ENCODE data around the gene STEAP1.
"Not testable (repeated sequence)": the region's sequence is repeated elsewhere in the genome, so short reads cannot be mapped to it uniquely, and the experiment has no call there.

Gene STEAP1

DNA sequence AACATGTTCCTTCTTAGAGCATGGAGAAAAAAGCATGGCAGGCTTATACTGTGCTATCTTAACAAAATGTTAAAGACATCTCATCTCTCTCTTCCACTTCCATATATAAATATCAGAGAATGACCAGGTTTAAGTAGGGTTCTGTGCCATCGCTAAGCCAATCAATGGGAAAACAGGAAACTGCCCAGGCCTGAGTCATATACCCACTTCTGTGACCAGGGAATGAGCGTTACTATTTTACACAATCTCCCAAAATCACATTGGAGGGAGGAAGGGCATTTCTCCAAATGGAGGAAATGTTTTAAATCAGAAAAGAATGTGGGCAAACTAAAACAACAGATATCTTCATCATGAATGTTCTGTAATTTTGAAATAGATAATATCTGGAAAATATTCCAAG is 3.1 kb downstream of the STEAP1 start:
- not testable (repeated sequence) for H3K27ac ChIP-seq (ENCODE audit: low read length)

DNA sequence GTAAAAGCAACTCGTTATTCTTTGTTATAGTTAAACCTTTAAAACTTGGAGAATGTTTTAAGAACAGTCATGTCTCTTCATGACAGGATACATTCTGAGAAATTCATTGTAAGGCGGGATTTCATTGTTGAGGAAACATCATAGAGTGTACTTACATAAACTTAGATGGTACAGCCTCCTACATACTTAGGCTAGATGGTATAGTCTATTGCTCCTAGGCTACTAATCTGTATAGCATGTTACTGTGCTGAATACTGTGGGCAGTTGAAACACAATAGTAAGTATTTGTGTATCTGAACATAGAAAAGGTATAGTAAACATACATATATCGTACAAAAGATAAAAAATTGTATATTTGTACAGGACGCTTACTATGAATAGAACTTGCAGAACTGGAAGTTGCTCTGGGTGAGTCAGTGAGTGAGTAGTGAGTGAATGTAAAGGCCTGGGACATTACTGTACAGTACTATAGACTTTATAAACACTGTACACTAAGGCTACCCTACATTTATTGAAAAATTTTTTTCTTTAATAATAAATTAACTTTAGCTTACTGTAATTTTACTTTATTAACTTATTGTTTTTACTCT is 3.6 kb downstream of the STEAP1 start:
- not testable (repeated sequence) for H3K9me3 ChIP-seq (ENCODE audit: control insufficient read depth, low read depth, low read length); H3K4me1 ChIP-seq (ENCODE audit: control insufficient read depth, low read depth, low read length); H3K9ac ChIP-seq (ENCODE audit: low read length); H3K36me3 ChIP-seq (ENCODE audit: control insufficient read depth, low read depth, low read length); H3K4me3 ChIP-seq (ENCODE audit: low read length); H3K27ac ChIP-seq (ENCODE audit: low read length)
- peaks cover 13% of the 10 kb centered on the region for H3K27me3 ChIP-seq (ENCODE audit: control insufficient read depth, insufficient read depth, low read length)

More for the DNA sequence above, 3.1 kb downstream of the STEAP1 start:
- not testable (repeated sequence) for H3K9me3 ChIP-seq (ENCODE audit: control insufficient read depth, low read depth, low read length); H3K4me1 ChIP-seq (ENCODE audit: control insufficient read depth, low read depth, low read length); H3K36me3 ChIP-seq (ENCODE audit: control insufficient read depth, low read depth, low read length); H3K9ac ChIP-seq (ENCODE audit: low read length); H3K4me3 ChIP-seq (ENCODE audit: low read length)
- peaks cover 13% of the 10 kb centered on the region for H3K27me3 ChIP-seq (ENCODE audit: control insufficient read depth, insufficient read depth, low read length)

DNA sequence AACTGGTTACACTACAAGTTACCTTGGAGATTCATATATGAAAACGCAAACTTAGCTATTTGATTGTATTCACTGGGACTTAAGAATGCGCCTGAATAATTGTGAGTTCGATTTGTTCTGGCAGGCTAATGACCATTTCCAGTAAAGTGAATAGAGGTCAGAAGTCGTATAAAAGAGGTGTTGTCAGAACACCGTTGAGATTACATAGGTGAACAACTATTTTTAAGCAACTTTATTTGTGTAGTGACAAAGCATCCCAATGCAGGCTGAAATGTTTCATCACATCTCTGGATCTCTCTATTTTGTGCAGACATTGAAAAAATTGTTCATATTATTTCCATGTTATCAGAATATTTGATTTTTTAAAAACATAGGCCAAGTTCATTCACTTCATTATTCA is 9.3 kb downstream of the STEAP1 start:
- H3K9ac ChIP-seq (ENCODE audit: low read length), result no peak overlapping the region
- no peaks in the 10 kb centered on the region for H3K36me3 ChIP-seq (ENCODE audit: control insufficient read depth, low read depth, low read length)
- H3K9me3 ChIP-seq (ENCODE audit: control insufficient read depth, low read depth, low read length), result no peaks in the 10 kb centered on the region
- H3K4me1 ChIP-seq (ENCODE audit: control insufficient read depth, low read depth, low read length), result no peaks in the 10 kb centered on the region
- H3K27me3 ChIP-seq (ENCODE audit: control insufficient read depth, insufficient read depth, low read length), result no peaks in the 10 kb centered on the region
- H3K27ac ChIP-seq (ENCODE audit: low read length), result no peak overlapping the region
- no peak overlapping the region for H3K4me3 ChIP-seq (ENCODE audit: low read length)

DNA sequence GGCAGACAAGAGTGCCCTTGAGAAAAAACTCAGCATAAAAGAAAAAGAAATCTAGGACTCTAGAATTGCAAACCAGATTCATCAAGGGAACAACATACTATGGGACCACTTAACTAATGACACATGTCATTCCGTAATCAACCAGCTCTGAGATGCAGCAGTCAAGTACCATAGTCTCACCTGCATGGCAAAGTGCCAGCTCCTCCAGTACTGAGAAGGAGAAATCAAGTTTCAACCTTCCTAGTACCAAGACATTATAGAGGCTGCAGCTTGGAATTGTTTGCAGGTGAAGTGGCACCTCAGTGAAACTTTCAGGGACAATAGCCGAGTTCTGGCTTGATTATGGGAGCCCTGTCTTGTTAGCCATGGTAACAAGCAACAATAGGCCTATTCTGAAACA is 11.5 kb downstream of the STEAP1 start:
- Histone ChIP-seq H3K27me3 (ENCODE audit: control insufficient read depth, insufficient read depth, low read length) (no peaks in the 10 kb centered on the region), H3K27ac (ENCODE audit: low read length) (no peak overlapping the region)

DNA sequence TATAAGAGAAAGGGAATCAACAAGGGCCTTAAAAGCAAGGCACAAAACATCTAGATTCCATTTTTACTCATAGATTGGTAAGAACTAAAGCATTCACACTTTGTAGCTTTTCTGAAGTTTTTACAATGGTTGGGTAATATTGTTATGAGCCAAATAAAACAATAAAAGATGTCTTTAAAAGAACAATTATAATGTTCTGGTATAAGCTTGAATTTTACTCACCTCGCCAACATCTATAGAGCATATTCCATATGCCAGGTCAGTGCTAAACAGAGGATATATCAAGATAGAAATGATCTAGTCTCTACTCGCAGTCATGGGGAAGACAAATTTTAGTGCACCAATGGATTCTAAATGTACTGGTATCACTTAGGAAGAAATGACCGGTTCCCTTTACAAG is 11.9 kb downstream of the STEAP1 start:
- no peak overlapping the region for H3K9ac ChIP-seq (ENCODE audit: low read length)
- H3K4me1 ChIP-seq (ENCODE audit: control insufficient read depth, low read depth, low read length), result no peaks in the 10 kb centered on the region
- H3K9me3 ChIP-seq (ENCODE audit: control insufficient read depth, low read depth, low read length), result peaks cover 6% of the 10 kb centered on the region
- no peaks in the 10 kb centered on the region for H3K36me3 ChIP-seq (ENCODE audit: control insufficient read depth, low read depth, low read length)
- H3K27ac ChIP-seq (ENCODE audit: low read length), result no peak overlapping the region
- no peak overlapping the region for H3K4me3 ChIP-seq (ENCODE audit: low read length)
- no peaks in the 10 kb centered on the region for H3K27me3 ChIP-seq (ENCODE audit: control insufficient read depth, insufficient read depth, low read length)

More for the DNA sequence above, 11.5 kb downstream of the STEAP1 start:
- Histone ChIP-seq H3K4me3 (ENCODE audit: low read length) (no peak overlapping the region), H3K9me3 (ENCODE audit: control insufficient read depth, low read depth, low read length) (peaks cover 6% of the 10 kb centered on the region), H3K4me1 (ENCODE audit: control insufficient read depth, low read depth, low read length) (no peaks in the 10 kb centered on the region), H3K36me3 (ENCODE audit: control insufficient read depth, low read depth, low read length) (no peaks in the 10 kb centered on the region), H3K9ac (ENCODE audit: low read length) (no peak overlapping the region)

DNA sequence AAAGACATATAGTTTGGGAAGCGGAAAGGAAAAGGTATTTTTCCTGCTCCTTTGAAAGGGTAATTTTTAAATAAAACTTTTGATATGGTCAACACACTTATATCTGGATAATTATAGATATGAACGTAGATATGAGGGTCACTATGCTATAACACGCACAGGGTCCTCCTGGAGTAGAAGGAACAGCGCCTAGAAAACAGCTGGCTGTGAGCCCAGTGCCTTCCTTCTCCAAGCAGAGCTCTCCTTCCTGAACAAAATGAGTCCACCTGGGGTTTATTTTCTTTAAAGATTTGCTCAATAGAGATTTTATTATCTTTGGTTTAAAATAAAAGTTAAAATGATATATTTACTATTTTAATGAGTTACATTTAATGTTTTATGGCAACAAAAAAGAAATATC is 13.1 kb downstream of the STEAP1 start:
- Histone ChIP-seq H3K36me3 (ENCODE audit: control insufficient read depth, low read depth, low read length) (no peaks in the 10 kb centered on the region), H3K9me3 (ENCODE audit: control insufficient read depth, low read depth, low read length) (peaks cover 6% of the 10 kb centered on the region), H3K27ac (ENCODE audit: low read length) (no peak overlapping the region), H3K4me3 (ENCODE audit: low read length) (no peak overlapping the region), H3K9ac (ENCODE audit: low read length) (no peak overlapping the region), H3K27me3 (ENCODE audit: control insufficient read depth, insufficient read depth, low read length) (no peaks in the 10 kb centered on the region), H3K4me1 (ENCODE audit: control insufficient read depth, low read depth, low read length) (no peaks in the 10 kb centered on the region)

DNA sequence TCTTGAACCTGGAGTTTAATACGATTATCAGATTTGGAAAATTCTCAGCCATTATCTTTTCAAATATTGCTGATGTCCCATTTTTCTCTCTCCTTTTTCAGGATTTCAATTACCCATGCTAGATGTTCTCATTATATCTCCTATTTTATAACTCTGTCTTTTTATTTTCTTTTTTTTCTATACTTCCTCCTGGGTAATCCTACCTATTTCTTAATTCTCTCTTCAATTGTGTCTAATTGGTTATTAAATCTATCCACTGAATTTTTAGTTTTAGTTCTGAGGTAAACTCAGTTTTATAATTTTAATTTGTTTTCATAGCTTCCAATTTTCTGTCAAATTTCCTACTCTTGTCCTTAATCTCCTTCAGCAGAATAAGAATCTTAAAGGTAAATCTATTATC is 15.6 kb downstream of the STEAP1 start:
- H3K9me3 ChIP-seq (ENCODE audit: control insufficient read depth, low read depth, low read length), result peaks cover 6% of the 10 kb centered on the region
- H3K4me1 ChIP-seq (ENCODE audit: control insufficient read depth, low read depth, low read length), result no peaks in the 10 kb centered on the region
- no peak overlapping the region for H3K9ac ChIP-seq (ENCODE audit: low read length)
- H3K36me3 ChIP-seq (ENCODE audit: control insufficient read depth, low read depth, low read length), result no peaks in the 10 kb centered on the region
- H3K4me3 ChIP-seq (ENCODE audit: low read length), result no peak overlapping the region
- no peak overlapping the region for H3K27ac ChIP-seq (ENCODE audit: low read length)
- H3K27me3 ChIP-seq (ENCODE audit: control insufficient read depth, insufficient read depth, low read length), result no peaks in the 10 kb centered on the region

DNA sequence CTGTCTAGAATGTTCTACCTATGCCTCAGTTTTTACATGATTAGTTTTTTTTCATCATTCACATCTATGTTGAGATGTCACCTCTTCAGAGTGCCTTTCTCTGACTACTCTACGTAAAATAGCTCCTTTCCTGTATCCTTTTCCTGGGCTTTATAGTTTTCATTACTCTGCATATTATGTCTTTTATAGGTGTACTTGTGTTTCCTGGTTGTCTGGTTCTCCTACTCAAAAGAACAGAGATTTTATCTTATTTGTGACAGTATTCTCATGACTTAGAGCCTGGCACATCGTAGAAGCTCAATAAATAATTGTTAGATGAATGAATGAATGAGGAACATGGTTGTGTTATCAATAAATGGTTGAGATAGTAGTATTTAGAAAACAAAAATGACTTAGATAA is 17.9 kb downstream of the STEAP1 start:
- no peak overlapping the region for H3K9ac ChIP-seq (ENCODE audit: low read length)
- no peaks in the 10 kb centered on the region for H3K36me3 ChIP-seq (ENCODE audit: control insufficient read depth, low read depth, low read length)
- H3K27me3 ChIP-seq (ENCODE audit: control insufficient read depth, insufficient read depth, low read length), result no peaks in the 10 kb centered on the region
- H3K9me3 ChIP-seq (ENCODE audit: control insufficient read depth, low read depth, low read length), result peaks cover 6% of the 10 kb centered on the region
- no peaks in the 10 kb centered on the region for H3K4me1 ChIP-seq (ENCODE audit: control insufficient read depth, low read depth, low read length)
- no peak overlapping the region for H3K4me3 ChIP-seq (ENCODE audit: low read length)
- no peak overlapping the region for H3K27ac ChIP-seq (ENCODE audit: low read length)

DNA sequence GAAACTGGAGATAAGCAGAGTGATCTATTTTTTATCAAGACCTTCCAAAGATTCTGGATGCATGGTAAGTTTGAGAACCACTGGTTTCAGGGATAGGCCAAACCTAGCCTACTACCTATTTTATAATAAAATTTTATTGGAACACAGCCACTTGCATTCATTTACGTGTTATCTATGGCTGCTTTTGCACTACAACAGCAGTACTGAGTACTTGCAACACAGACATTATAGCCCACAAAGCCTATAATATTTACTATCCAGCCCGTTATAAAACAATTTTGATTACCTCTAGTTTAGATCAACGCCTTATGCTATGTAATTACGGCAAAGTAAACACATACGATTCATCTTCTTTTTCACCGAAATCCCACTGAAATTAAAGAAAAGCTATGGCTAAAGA is 18.4 kb downstream of the STEAP1 start:
- no peak overlapping the region for H3K27ac ChIP-seq (ENCODE audit: low read length)
- no peaks in the 10 kb centered on the region for H3K36me3 ChIP-seq (ENCODE audit: control insufficient read depth, low read depth, low read length)
- no peaks in the 10 kb centered on the region for H3K27me3 ChIP-seq (ENCODE audit: control insufficient read depth, insufficient read depth, low read length)
- no peaks in the 10 kb centered on the region for H3K4me1 ChIP-seq (ENCODE audit: control insufficient read depth, low read depth, low read length)
- no peak overlapping the region for H3K4me3 ChIP-seq (ENCODE audit: low read length)
- no peak overlapping the region for H3K9ac ChIP-seq (ENCODE audit: low read length)
- H3K9me3 ChIP-seq (ENCODE audit: control insufficient read depth, low read depth, low read length), result peaks cover 6% of the 10 kb centered on the region

DNA sequence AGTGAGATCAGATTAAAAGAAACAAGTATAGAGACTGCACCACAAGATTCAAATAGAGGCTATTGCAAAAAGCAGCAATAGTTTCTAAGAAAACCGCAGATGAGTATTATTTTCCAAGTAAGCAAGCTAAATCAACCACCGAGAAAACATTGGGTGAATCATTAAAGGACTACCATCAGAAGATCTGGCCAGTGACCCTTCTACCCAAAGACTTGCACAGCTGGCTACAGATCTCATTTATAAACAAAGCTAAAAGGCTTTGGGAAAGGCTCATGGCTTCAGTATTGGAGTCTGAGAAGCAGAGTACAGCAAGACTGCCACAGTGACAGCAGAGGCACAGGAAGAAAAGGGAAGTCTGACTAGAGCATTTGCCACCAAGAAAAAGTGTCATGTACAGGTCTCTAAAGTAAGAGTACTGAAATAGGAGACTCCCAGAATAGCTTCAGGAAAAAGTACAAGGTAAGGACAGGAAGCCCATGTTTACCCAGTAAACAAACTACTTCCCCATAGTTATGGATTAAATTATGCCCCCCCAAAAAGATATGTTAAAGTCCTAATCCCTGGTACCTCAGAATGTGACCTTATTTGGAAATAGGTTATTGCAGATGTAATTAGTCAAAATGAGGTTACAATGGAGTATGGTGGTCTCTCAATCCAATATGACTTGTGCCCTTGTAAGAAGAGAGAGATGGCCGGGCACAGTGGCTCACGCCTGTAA is 19.0 kb downstream of the STEAP1 start:
- Histone ChIP-seq H3K27me3 (ENCODE audit: control insufficient read depth, insufficient read depth, low read length) (no peaks in the 10 kb centered on the region), H3K9ac (ENCODE audit: low read length) (no peak overlapping the region), H3K36me3 (ENCODE audit: control insufficient read depth, low read depth, low read length) (no peaks in the 10 kb centered on the region), H3K27ac (ENCODE audit: low read length) (no peak overlapping the region), H3K4me1 (ENCODE audit: control insufficient read depth, low read depth, low read length) (no peaks in the 10 kb centered on the region), H3K9me3 (ENCODE audit: control insufficient read depth, low read depth, low read length) (peaks cover 6% of the 10 kb centered on the region), H3K4me3 (ENCODE audit: low read length) (no peak overlapping the region)

DNA sequence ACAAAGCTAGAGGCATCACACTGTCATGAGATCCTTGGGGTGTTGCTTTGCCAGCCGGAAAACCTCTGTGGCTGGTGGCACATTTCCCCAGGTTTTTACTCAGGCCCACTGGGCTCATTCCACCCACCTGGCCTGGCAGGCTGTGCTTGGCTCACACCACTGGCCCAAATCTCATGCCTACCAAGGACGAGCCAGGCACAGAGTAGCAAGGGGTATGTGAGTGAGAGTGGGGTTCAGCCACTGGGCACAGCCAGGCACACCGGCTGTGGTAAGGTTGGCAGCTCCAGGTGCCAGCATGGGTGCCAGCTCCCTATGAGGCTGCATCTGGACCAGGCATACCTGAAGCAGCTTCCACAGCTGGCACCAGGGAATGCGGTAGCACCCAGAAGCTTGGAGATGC is 21.4 kb downstream of the STEAP1 start:
- Histone ChIP-seq H3K4me3 (ENCODE audit: low read length) (no peak overlapping the region), H3K27me3 (ENCODE audit: control insufficient read depth, insufficient read depth, low read length) (no peaks in the 10 kb centered on the region), H3K4me1 (ENCODE audit: control insufficient read depth, low read depth, low read length) (peaks cover 8% of the 10 kb centered on the region), H3K36me3 (ENCODE audit: control insufficient read depth, low read depth, low read length) (no peaks in the 10 kb centered on the region), H3K27ac (ENCODE audit: low read length) (no peak overlapping the region), H3K9ac (ENCODE audit: low read length) (no peak overlapping the region), H3K9me3 (ENCODE audit: control insufficient read depth, low read depth, low read length) (no peaks in the 10 kb centered on the region)

DNA sequence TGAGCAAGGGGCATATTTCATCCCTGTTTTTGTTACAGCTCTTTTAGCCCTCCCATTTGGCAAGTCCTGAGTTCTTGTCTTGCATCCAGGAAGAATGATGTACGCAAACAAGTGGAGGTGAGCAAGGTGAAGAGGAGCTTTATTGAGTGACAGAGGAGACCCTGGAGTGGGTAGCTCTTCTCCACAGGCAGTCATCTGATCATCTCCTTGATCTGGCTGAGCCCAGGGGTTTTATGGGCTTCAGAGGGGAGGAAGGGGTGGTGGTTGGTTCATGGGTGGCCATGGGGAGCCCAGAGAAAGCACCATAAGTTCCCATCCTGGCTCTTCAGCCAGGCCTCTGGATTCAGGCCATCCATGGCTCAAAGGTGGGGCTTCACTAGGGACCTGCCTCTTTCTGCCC is 21.9 kb downstream of the STEAP1 start:
- H3K27me3 ChIP-seq (ENCODE audit: control insufficient read depth, insufficient read depth, low read length), result no peaks in the 10 kb centered on the region
- no peaks in the 10 kb centered on the region for H3K36me3 ChIP-seq (ENCODE audit: control insufficient read depth, low read depth, low read length)
- H3K27ac ChIP-seq (ENCODE audit: low read length), result no peak overlapping the region
- no peak overlapping the region for H3K9ac ChIP-seq (ENCODE audit: low read length)
- no peak overlapping the region for H3K4me3 ChIP-seq (ENCODE audit: low read length)
- H3K9me3 ChIP-seq (ENCODE audit: control insufficient read depth, low read depth, low read length), result no peaks in the 10 kb centered on the region
- peaks cover 8% of the 10 kb centered on the region for H3K4me1 ChIP-seq (ENCODE audit: control insufficient read depth, low read depth, low read length)
